IPS-18c (cell line): ENCODE results near the gene RGL3.
"Not testable (repeated sequence)": the region's sequence is repeated elsewhere in the genome, so short reads cannot be mapped to it uniquely, and the experiment has no call there.

Experiments
- H3K4me3 ChIP-seq: 2 replicates; pipeline ENCODE4 v1.7.0; 2013; ENCODE audit warnings: low read depth, mild to moderate bottlenecking, low read length, moderate library complexity; ENCODE audit not compliant: insufficient read depth
- H3K9me3 ChIP-seq: one replicate; pipeline ENCODE4 v1.6.1; 2013; ENCODE audit warnings: mild to moderate bottlenecking, low read length, moderate library complexity; ENCODE audit not compliant: control insufficient read depth, insufficient read depth

Gene RGL3

DNA sequence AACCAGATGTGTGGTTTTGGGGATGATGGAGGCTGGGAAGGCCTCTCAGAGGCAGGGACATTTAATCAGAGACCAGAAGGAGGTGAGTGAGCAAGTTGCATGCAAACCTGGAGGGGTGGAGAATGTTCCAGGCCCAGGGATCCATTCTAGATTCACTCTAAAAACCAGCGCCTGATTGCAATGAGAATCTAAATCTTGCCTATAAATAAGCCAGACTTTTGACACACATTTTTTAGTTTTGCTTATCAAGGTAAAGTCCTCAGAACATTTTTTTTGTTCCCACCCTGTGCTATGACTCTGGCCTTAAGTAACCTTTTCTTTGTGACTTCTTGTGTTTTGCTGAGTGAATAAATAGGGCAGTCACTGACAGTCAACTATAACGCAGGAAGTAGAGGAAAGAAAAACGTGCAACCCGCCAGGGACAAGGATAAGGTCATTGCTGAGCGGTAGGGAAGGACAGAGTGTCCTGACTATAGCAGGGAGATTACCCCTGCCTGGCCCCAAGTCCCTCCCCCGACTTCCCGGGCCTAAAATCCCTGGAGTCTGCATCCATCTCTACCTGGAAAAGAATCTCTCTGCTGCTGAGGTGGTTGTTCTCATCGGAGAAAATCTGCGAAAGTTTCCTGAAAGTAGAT lies 14.4 kb downstream of the RGL3 start:
- no peak overlapping the region for H3K4me3 ChIP-seq
- H3K9me3 ChIP-seq: no peaks in the 10 kb centered on the region

DNA sequence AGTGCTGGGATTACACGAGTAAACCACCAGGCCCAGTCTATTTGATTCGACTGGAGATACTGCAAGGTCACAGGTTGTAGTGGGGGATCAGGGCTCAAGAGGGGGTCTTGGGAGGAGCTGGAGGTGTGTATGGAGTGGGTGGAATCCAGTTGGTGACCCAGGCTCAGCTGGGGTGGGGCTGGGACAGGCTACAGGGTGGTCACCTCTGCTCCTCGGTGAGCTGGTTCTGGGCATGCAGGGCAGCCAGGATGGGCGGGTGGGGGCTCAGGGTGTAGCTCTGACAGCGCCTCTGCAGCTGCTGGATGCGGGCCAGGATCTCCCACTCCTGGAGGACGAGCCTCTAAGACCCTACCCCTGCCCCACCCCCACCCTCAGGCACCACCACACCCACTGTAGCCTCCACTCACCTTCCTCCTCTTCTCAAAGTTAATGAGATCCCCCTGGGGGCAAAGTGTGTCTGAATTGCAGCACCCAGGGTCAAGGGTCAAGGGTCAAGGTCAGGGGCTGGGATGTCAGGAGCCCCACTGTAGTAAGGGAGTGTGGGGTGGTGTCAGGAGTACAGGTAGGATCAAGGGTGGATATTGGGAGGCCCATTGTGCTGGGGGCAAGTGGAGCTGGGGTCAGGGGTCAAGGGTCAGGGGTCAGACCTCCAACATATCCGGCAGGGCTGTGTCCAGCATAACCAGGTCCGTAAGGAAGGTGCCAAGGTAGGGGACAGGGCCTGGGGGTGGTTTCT lies 17.1 kb downstream of the RGL3 start:
- H3K4me3 ChIP-seq: no peak overlapping the region
- H3K9me3 ChIP-seq: no peaks in the 10 kb centered on the region

DNA sequence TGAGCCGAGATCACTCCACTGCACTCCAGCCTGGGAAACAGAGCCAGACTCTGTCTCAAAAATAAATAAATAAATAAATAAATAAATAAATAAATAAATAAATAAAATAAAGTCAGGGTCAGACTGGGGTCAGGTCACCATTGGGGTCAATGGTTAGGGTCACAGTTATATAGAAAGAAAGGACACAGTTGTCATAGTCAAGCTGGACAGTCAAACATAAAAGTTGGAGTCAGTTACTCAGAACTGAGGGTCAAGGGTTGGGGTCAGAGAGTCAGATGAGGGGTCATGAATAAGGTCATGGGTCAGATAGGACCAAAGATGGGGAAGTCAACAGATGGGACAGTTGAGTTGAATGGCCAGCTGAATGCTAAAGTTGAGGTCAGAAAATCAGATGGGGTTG lies 18.3 kb downstream of the RGL3 start:
- H3K4me3 ChIP-seq: no peak overlapping the region
- H3K9me3 ChIP-seq: no peaks in the 10 kb centered on the region

DNA sequence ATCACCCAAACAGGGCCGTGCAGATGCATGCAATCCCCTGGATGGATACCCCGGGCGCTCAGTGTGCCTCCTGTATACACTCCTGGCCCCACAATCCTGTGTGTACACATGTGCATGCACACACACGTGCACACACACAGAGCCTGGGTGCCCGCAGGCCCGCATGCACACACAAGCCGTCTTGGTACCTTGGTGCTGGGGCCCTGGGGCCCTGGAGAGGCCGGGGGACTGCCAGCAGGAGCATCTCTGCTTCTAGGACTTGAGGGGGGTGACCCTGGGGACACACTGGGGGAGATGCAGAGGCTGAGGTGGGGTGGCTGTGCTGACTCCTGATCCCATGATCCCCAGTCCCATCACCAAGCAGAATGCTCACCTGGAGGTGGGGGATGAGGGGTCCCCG lies 19.4 kb downstream of the RGL3 start:
- Histone ChIP-seq H3K9me3 (no peaks in the 10 kb centered on the region), H3K4me3 (no peak overlapping the region)

DNA sequence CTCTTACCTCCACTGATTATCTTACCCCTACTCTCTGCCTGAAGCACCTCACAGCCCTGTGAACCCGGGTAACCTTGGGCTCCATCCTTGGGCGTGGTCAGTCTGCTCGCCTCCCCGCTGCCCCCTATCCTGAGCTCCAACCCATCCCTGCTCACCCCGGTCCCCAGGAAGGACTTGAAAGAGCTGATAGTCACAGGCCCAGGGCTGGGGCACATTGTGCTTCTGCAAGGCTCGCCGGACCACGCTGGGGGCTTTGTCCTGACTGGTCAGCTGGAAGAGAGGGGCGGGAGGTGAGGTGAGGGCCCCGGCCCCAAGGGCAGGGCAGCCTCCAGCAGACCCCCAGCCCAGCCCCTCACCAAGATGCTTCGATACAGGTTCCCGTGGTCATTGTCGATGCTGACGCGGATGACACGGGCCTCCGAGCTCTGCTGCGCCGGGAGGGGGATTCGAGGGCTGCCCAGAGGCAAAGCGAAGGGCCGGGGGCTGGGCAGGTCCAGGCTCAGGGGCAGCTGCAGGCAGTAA lies 22.0 kb downstream of the RGL3 start:
- H3K4me3 ChIP-seq: no peak overlapping the region

DNA sequence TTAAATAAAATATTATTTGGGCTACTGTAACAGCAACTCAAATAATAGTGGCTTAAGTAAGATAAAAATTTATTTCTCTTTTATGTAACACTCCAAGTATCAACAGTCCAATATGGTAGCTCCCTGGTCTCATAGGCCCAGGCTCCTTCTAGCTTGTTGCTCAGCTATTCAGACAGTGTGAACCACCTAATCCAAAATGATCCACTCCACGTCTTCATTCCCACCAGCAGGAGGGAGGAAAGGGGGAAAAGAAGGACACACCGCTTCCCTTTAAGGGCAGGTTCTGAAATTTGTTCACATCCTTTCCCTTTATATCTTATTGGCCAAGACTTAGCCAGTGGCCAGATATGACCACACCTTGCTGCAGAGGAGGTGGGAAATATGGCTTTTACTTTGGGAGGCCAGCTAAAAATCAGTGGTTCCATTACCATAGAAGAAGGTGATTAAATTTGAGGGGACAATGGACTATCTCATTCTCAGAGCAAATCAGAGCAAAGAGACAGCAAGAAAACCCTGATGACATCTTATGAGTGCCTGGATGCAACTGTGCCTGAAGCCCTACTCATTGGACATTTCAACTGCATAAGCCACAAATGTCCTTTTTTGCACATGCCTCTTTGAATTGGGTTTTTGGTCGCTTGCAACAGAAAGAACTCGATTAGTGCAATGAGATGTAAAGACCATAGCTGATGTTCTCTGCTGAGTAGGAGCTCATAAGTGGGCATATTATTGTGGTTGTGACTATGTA lies 28.0 kb downstream of the RGL3 start:
- Histone ChIP-seq H3K4me3 (no peak overlapping the region; the same call in 1 of the 2 replicates), H3K9me3 (no peaks in the 10 kb centered on the region)

More for the DNA sequence above, 22.0 kb downstream of the RGL3 start:
- H3K9me3 ChIP-seq: no peaks in the 10 kb centered on the region

DNA sequence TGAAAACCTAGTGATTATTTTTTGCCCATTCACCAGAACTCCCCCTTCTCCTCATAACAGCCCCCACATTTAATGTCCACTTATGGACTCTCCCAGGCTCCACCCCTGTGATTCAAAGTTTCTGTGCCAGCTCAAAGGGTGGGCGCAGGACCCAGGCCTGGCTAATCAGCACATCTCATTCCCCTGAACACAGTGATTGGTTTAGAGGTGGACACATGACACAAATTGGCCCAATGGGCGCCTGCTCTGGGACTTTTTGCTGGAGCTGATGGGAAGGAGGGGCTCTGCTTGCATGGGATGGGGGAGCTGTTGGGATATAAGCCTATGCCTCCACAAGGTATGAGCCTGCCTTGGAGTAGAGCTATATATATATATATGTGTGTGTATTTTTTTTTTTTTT lies 28.8 kb downstream of the RGL3 start:
- no peak overlapping the region for H3K4me3 ChIP-seq
- no peaks in the 10 kb centered on the region for H3K9me3 ChIP-seq

DNA sequence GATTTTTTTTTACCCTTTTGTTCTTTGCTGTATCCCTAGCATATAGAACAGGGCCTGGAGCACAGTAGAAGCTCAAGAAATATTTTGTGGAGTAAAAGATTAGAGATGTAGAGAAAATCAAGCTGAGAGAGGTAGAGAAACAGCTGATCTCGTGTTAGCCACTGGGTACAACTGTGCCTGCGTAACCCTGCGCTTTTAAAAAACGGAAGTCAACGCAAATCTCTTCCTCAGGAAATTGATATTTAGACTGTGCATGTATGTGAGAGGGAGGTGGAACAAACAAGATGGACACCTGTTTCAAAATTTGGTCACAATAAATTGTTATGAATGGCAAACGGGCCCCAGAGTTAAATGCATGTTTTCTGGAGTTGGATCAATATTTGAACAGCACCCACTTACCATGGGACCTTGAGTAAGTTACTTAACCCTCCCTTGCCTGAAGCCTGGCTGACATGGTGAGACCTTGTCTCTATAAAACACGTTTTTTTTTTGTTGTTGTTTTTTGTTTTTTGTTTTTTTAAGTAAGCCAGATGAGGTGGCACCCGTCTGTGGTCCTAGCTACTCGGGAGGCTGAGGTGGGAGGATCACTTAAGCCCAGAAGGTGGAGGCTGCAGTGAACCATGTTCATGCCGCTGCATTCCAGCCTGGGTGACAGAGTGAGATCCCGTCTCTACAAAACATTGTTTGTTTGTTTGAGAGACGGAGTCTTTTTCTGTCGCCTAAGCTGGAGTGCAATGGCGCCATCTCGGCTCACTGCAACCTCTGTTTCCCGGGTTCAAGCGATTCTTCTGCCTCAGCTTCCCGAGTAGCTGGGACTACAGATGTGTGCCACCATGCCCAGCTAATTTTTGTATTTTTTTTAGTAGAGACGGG lies 31.7 kb downstream of the RGL3 start:
- no peaks in the 10 kb centered on the region for H3K9me3 ChIP-seq
- H3K4me3 ChIP-seq: no peak overlapping the region

DNA sequence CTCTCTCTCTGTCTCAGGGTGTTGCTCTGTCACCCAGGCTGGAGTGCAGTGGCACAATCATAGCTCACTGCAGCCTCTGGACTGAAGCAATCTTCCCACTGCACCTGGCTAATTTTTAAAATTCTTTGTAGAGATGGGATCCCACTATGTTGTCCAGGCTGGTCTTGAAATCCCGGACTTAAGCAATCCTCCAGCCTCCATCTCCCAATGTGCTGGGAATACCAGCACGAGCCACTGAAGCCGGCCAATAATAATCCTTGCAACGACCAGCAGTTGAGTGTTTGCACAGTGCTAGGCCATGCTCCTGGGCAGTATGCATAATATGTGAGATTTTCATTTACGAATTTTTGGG lies 34.4 kb downstream of the RGL3 start:
- Histone ChIP-seq H3K9me3 (peaks cover 2% of the 10 kb centered on the region), H3K4me3 (no peak overlapping the region)

DNA sequence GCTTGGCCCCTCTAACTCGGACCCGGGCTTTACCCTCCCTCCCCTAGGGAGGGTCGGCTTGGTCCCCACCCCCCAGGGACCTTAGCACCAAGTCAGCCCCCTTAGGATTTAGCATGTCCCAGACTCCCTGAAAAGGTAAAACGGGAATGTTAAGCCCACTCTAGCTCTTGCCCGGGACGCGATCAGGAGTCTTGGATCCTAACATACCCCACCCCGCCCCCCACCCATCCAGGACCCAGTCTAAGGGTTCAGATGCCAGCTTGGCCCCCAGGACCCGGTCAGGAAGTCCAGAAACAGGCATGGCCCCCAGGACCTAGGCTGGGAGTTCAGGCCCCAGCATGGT lies 35.4 kb downstream of the RGL3 start:
- Histone ChIP-seq H3K9me3 (peaks cover 2% of the 10 kb centered on the region), H3K4me3 (peak overlapping the region; percentile 67)

DNA sequence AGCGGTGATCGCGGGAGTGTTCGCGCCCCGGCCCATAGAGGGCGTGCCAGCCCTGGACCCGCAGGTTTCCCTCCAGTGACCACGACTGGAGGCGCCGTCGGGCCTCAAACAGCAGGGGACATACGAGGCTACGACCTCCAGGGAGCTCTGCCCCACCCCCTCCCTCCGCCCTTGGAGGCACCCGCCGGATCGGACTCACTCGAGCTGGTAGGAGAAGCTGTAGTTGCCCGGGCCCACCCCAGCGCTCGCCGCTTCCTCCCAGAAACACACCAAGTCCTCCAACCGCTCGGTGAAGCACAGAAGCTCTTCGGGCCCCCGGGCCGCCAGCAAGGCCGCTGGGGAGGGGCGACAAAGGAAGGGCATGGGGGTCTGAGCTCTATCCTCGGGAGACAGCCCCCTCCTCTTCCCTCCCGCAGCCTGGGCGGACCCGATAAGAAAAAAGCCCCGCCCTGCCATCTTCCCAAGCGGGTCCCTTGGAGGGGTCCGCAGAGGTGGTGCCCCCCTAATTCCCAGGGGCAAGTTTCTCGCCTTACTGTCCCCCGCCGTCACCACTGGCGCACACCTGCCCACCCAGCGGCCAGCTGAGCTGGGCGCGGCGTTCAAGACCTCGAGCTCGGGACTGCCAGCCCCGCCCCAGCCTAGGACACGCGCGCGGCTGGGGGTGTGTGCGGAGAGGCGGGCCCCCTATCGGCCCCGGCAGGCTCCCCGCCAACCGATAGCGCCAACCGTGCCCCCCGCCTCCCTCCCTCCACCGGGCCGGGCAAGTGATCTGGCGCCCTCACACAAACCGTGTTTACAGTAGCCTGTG lies 36.0 kb downstream of the RGL3 start:
- Histone ChIP-seq H3K9me3 (peaks cover 2% of the 10 kb centered on the region), H3K4me3 (peak overlapping the region; percentile 67)

DNA sequence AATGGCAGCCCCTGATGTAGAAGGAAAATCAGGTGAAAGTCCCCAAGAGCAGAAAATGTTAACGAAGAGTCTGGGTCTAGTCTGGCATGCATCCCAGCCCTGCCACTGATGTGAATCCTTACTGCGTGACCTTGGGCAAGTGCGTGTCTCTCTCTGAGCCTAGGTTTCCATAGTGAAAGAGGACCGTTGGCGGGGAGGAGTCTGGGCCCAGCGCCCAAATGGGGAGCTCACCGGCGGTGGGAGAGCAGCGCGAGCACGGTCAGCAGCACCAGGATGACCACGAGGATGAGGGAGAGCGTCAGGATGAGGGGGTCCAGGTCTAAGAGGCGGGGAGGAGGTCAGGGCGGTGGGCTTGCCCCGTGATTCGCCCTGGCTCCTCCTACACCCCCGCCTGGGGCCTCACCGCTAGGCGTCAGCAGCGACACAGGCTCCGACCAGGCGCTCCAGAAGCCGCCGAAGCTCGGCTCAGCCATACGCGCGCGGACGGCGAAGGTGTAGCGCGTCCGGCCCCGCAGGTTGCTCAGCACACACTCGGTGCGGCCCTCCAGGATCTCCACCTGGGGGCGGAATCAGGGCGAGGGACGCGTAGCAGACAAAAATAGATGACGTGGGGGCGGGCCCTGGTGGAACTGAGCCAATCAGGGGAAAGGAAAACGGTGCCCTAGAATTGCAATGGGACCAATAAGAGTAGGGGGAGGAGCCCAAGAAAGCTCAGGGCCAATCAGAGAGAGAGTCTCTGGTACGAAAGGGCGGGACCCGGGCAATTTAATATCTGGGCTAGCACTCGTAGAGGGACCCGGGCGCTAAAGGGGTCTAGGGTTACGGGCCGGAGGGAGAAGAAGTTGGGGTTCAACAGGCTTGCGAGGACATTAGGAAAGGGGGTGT lies 38.2 kb downstream of the RGL3 start:
- Histone ChIP-seq H3K9me3 (peaks cover 2% of the 10 kb centered on the region), H3K4me3 (peak overlapping the region; percentile 84)

DNA sequence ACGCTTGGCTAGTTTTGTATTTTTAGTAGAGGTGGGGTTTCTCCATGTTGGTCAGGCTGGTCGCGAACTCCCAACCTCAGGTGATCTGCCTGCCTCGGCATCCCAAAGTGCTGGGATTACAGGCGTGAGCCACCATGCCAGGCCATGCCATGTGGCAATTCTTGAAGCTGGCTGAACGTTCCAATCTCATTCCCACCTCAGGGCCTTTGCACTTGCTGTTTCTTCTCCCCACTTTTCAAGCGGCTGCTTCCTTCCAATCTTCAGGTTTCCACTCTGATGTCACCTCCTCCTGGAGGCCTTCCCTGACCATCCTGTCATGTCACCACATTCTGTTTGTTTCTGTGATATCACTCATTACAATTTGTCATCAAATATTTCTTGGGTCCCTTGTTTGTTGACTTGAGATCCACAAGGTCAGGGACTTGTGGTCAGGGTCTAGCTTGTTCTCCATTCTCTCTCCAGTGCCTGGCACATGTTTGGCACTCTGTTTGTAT lies 39.2 kb downstream of the RGL3 start:
- Histone ChIP-seq H3K4me3 (no peak overlapping the region), H3K9me3 (peaks cover 2% of the 10 kb centered on the region)

DNA sequence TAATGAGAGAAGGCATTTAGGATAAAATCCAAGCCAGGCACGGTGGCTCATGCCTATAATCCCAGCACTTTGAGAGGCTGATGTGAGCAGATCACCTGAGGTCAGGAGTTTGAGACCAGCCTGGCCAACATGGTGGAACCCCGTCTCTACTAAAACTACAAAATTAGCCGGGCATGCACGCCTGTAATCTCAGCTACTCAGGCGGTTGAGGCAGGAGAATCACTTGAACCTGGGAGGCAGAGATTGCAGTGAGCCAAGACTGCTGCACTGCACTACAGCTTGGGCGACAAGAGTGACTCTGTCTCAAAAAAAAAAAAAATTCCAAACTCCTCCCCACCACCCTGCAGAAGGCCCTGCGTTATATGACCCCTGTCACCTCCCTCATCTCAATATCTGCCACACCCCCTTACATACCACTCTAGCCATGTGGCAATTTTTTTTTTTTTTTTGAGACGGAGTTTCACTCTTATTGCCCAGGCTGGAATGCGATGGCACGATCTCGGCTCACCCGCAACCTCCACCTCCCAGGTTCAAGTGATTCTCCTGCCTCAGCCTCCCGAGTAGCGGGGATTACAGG lies 39.8 kb downstream of the RGL3 start:
- H3K4me3 ChIP-seq, H3K9me3 ChIP-seq: not testable (repeated sequence)
